Effector CD8-positive, alpha-beta T cell (primary cell): ENCODE results near the gene DTWD2.
"Not testable (repeated sequence)": the region's sequence is repeated elsewhere in the genome, so short reads cannot be mapped to it uniquely, and the experiment has no call there.

ENCODE experiments used
- DNase-seq: peaks from one replicate; lab custom pipeline; 2025; lab: John Stamatoyannopoulos, UW

The DTWD2 gene

DNA sequence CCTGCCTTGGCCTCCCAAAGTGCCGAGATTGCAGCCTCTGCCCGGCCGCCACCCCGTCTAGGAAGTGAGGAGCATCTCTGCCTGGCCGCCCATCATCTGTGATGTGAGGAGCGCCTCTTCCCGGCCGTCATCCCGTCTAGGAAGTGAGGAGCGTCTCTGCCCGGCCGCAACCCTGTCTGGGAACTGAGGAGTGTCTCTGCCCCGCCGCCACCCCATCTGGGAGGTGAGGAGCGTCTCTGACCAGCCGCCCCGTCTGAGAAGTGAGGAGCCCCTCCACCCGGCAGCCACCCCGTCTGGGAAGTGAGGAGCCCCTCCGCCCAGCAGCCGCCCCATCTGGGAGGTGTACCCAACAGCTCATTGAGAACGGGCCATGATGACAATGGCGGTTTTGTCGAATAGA, 10.5 kb upstream of the DTWD2 start:
- DNase-seq, result not testable (repeated sequence)

GRCh38 chr5:118996098-118996497, 7.8 kb upstream of the DTWD2 start:
- no peak for DNase-seq

GRCh38 chr5:118994595-118994994, 6.2 kb upstream of the DTWD2 start:
- no peak for DNase-seq

DNA sequence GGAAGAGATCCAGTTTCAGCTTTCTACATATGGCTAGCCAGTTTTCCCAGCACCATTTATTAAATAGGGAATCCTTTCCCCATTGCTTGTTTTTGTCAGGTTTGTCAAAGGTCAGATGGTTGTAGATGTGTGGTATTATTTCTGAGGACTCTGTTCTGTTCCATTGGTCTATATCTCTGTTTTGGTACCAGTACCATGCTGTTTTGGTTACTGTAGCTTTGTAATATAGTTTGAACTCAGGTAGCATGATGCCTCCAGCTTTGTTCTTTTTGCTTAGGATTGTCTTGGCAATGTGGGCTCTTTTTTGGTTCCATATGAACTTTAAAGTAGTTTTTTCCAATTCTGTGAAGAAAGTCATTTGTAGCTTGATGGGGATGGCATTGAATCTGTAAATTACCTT, 4.8 kb upstream of the DTWD2 start:
- DNase-seq, result not testable (repeated sequence)

- DNase-seq, result not testable (repeated sequence)
These were observed 3.7 kb upstream of the DTWD2 start for GRCh38 chr5:118992055-118992454.

DNA sequence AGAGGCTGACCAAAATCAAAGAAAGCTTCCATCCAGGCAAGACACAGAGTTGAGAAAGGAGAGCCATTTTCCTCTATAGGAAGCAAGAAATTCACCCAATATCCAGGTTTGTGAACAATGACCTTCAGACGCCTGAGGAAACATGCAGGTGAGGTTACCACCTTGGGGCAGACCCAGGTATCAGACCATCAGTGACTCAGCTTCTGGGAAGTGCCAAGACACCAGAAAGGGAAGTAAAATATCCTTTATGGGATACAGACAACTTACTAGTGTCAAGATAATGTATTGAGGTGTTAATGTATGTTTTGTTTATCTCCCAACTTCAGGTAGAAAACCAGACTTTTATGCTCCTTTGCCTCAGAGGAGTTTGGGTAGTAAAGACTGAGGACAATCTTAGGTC, 2.2 kb upstream of the DTWD2 start:
- no peak for DNase-seq

GRCh38 chr5:118989816-118990215, 1.5 kb upstream of the DTWD2 start:
- no peak for DNase-seq

GRCh38 chr5:118988866-118989180, 476 bp upstream of the DTWD2 start:
- DNase-seq, result no peak

- DNase-seq, result no peak
These were observed 3.7 kb downstream of the DTWD2 start for GRCh38 chr5:118984602-118985001.

GRCh38 chr5:118981783-118982182, 6.6 kb downstream of the DTWD2 start:
- DNase-seq, result no peak

- DNase-seq, result no peak
These were observed 7.9 kb downstream of the DTWD2 start for GRCh38 chr5:118980438-118980837.

GRCh38 chr5:118980017-118980416, 8.3 kb downstream of the DTWD2 start:
- no peak for DNase-seq

DNA sequence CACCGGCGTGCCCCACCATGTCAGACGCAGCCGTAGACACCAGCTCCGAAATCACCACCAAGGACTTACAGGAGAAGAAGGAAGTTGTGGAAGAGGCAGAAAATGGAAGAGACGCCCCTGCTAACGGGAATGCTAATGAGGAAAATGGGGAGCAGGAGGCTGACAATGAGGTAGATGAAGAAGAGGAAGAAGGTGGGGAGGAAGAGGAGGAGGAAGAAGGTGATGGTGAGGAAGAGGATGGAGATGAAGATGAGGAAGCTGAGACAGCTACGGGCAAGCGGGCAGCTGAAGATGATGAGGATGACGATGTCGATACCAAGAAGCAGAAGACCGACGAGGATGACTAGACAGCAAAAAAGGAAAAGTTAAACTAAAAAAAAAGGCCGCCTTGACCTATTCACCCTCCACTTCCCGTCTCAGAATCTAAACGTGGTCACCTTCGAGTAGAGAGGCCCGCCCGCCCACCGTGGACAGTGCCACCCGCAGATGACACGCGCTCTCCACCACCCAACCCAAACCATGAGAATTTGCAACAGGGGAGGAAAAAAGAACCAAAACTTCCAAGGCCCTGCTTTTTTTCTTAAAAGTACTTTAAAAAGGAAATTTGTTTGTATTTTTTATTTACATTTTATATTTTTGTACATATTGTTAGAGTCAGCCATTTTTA, 14.4 kb downstream of the DTWD2 start:
- not testable (repeated sequence) for DNase-seq

GRCh38 chr5:118968925-118969375, 19.4 kb downstream of the DTWD2 start:
- no peak for DNase-seq

GRCh38 chr5:118968406-118968911, 19.9 kb downstream of the DTWD2 start:
- no peak for DNase-seq

DNA sequence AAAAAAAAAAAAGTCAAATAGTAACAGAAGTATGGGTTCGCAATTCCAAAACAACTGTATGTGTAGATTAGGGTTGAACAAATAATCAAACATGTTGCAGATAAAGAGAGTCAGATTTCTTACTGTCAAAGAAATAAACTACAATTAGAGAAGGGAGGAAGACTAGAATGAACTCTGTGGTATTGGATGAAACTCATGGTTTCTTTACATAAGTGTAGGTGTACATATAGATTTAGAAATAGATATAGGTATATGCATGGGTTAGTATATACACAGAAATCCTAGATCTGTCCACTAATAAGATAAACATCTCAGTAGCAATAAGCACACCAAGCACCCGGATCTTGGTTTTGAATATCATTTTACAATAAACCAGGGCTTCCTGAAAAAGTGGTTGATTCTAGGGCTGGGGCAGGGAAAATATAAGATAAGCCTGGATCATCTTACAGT, 21.3 kb downstream of the DTWD2 start:
- no peak for DNase-seq

- DNase-seq, result no peak
These were observed 22.5 kb downstream of the DTWD2 start for GRCh38 chr5:118965890-118966289.

DNA sequence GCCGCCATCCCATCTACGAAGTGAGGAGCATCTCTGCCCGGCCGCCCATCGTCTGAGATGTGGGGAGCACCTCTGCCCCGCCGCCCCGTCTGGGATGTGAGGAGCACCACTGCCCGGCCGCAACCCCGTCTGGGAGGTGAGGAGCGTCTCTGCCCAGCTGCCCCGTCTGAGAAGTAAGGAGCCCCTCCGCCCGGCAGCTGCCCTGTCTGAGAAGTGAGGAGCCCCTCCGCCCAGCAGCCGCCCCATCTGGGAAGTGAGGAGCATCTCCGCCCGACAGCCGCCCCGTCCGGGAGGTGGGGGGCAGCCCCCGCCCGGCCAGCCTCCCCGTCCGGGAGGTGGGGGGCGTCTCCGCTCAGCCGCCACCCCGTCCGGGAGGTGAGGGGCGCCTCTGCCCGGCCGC, 23.4 kb downstream of the DTWD2 start:
- not testable (repeated sequence) for DNase-seq

DNA sequence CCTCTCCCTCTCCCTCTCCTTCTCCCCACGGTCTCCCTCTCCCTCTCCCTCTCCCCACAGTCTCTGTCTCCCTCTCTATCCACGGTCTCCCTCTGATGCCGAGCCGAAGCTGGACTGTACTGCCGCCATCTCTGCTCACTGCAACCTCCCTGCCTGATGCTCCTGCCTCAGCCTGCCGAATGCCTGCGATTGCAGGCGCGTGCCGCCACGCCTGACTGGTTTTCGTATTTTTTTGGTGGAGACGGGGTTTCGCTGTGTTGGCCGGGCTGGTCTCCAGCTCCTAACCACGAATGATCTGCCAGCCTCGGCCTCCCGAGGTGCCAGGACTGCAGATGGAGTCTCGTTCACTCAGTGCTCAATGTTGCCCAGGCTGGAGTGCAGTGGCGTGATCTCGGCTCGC, 24.0 kb downstream of the DTWD2 start:
- not testable (repeated sequence) for DNase-seq

GRCh38 chr5:118963169-118963568, 25.2 kb downstream of the DTWD2 start:
- no peak for DNase-seq

DNA sequence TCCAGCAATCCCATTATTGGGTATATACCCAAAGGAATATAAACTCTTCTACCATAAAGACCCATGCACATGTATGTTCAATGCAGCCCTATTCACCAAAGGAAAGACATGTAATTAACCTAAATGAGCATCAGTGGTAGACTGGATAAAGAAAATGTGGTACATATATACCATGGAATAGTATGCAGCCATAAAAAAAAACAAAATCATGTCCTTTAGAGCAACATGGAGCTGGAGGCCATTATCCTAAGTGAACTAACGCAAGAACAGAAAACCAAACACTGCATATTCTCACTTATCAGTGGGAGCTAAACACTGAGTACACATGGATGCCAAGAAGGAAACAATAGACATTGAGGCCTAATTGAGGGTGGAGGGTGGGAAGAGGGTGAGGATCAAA, 27.8 kb downstream of the DTWD2 start:
- no peak for DNase-seq

DNA sequence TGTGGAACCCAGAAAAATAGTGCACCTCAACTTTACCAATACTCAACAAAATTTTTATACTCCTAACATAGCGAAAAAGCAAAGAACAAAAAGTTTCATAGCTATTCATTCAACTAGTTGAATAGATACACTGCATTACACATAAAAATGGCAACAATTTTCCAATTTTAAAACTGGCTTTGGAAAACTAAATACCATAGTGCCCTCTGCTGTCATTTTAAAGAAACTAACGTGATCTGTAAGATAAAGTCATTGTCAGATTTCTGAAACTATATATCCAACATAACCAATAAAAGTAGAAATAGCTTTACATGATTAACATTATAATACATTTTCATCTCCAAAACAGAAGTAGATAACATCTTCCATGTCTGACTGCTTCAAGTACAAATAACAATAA, 31.6 kb downstream of the DTWD2 start:
- DNase-seq, result no peak

GRCh38 chr5:118953652-118954005, 34.7 kb downstream of the DTWD2 start:
- DNase-seq, result no peak

DNA sequence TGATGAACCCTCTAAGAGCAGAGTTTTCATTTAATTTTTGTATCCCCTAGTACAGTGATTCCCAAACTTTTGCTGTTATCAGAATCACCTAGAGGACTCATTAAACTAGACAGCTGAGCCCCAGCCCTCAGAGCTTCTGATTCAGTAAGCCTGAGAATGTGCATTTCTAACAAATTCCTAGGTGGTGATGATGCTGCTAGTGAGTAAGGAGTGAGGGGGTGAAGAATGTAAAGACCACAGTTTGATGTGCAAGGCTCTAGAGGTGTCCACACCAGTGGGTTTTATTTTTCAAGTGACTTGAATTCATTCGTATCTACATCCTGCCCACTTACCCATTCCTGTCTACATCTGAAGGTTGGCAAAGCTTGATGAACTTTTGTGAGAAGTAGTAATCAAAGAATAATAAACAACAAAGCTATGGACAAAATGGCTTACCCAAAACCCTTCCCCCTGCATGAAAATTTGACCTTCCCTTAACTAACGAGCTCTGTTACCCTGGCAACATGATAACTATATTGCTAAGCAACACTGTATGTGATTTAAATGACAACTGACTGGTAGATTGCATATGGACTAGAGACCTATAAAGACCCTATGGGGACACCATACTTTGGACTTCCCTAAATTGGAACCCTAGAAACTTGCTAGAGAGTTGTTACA, 35.2 kb downstream of the DTWD2 start:
- no peak for DNase-seq
